Coronary artery (tissue), 2 donors: ENCODE data around the gene PIGQ.

Experiments
- DNase-seq: peaks from one replicate; pipeline ENCODE4 v3.0.0-alpha.2; 2017; ENCODE audit warnings: low spot score
- H3K27ac ChIP-seq, 2 donors: fragments of 200-600 bp; sonication (generic); one replicate each; pipeline ENCODE4 v1.5.1; 2016 to 2019
- H3K4me3 ChIP-seq: fragments of 200-600 bp; sonication (generic); 2 replicates; pipeline ENCODE4 v1.5.1; 2016; ENCODE audit warnings: mild to moderate bottlenecking, moderate library complexity
- TF ChIP-seq, protein P1 (sequence below): fragments of 200-600 bp; sonication (generic); IDR thresholded peaks from one replicate; pipeline ENCODE4 v1.5.1; 2019; ENCODE audit warnings: antibody characterized with exemption

PIGQ gene

DNA sequence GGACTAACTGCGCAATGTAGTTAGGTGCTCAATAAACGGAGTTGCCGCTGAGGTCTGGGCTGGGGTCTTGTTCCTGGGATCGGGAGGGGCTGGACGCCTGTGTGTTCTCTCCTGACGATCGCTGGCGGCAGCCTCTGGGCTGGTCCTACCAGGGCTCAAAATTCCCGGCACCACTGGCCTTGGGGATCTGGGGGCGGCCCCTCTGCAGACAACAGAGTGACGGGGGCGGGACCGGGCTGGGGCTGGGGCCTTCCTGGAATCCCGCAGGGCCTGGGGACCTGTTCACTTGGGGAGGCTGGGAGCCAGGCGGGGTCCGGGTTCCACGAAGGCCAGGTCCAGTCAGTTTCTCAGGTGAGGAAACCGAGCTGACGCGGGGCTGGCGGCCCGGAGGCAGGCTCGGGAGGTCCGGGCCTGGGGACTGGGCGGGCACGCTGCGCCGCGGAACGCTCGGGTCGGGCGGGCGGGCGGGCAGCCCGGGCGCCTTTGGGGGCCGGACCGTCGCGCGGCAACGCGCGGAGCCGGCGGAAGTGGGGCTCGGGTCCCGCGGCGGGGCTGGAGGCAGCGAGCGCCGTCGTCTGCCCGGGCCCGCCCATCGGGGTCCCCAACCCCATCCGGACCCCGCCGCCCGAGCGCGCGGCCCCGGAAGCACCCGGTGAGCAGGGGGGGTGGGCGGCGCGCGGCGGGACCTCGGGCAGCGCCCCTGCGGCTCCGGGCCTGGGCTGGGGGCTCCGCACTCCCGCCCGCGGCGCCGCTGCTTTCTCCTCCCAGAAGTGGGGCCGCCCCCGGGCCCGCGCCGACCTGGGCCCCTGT lies at the start of gene PIGQ:
Gene PIGQ (plus strand): TSS at position 524 of the 810 bp plus-strand sequence. CDS start 4,107 bp downstream, outside the sequence.
- TF ChIP-seq, protein P1, sequence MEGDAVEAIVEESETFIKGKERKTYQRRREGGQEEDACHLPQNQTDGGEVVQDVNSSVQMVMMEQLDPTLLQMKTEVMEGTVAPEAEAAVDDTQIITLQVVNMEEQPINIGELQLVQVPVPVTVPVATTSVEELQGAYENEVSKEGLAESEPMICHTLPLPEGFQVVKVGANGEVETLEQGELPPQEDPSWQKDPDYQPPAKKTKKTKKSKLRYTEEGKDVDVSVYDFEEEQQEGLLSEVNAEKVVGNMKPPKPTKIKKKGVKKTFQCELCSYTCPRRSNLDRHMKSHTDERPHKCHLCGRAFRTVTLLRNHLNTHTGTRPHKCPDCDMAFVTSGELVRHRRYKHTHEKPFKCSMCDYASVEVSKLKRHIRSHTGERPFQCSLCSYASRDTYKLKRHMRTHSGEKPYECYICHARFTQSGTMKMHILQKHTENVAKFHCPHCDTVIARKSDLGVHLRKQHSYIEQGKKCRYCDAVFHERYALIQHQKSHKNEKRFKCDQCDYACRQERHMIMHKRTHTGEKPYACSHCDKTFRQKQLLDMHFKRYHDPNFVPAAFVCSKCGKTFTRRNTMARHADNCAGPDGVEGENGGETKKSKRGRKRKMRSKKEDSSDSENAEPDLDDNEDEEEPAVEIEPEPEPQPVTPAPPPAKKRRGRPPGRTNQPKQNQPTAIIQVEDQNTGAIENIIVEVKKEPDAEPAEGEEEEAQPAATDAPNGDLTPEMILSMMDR, result no peak
- peak within 1 kb of the TSS; percentile 77 to 83 for H3K27ac ChIP-seq
- peak; percentile 83 for DNase-seq
- peak within 1 kb of the TSS; percentile 82 for H3K4me3 ChIP-seq

DNA sequence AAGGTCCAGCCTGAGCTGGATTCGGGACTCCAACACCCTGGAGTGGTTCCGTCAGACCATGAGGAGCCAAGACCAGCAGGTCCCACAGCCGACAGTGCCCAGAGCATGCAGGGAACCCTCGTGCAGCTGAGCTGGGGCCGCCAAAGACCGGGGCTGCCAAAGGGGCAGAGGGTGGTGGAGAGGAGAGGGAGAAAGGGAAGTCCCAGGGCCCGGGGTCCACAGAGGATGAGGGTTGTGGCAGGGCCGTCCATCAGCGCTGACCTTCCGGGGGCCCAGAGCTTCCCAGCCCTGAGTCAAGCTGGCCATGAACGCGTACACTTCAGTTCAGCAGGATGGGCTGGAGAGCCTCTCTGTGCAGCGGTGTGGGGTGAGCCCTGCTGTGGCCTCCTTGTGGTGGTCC lies 48.9 kb upstream of the PIGQ start:
- Histone ChIP-seq H3K27ac (no peak overlapping the region), H3K4me3 (no peak overlapping the region)
- no peak for DNase-seq
- TF ChIP-seq, protein P1, result no peak

DNA sequence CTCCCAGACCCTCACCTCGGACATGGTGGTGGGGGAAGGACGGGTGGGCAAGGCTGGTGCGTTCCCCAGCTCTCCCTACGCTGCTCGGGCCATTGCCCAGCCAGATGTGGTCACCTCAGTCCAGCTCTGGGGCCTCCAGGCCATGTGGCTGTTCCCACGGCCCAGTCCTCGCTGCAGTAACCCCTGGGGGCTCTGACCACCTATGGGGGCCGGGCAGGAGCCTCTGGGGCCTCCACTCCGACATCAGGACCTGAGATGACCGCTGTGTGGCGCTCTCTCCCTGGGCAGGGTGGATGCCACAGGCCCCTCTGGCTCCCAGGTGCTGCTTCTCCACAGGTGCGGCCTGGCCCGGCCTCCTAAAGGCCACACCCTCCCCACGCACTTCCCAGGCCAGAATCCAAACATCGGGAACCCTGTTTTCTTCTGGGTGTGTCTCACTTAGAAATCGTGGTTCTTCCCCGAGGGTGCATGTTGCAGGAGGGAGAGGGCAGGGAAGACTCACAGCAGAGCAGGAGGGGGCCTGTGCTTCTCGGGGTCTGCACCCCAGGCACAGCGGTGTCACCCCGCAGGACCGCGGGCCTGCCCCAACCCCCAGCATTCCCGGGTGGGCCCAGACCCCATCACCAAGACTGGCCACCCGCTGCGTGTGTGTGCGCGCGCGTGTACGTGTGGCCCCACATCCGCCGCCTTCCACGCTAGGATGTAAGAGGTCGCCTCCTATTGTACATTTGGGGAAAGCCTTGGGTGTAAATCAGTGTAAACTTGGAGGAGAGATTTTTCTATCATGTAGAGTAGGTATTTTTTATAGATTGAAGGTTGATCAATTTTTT lies 48.2 kb upstream of the PIGQ start:
- no peak overlapping the region for H3K27ac ChIP-seq
- TF ChIP-seq, protein P1, result no peak
- no peak overlapping the region for H3K4me3 ChIP-seq
- DNase-seq, result no peak

DNA sequence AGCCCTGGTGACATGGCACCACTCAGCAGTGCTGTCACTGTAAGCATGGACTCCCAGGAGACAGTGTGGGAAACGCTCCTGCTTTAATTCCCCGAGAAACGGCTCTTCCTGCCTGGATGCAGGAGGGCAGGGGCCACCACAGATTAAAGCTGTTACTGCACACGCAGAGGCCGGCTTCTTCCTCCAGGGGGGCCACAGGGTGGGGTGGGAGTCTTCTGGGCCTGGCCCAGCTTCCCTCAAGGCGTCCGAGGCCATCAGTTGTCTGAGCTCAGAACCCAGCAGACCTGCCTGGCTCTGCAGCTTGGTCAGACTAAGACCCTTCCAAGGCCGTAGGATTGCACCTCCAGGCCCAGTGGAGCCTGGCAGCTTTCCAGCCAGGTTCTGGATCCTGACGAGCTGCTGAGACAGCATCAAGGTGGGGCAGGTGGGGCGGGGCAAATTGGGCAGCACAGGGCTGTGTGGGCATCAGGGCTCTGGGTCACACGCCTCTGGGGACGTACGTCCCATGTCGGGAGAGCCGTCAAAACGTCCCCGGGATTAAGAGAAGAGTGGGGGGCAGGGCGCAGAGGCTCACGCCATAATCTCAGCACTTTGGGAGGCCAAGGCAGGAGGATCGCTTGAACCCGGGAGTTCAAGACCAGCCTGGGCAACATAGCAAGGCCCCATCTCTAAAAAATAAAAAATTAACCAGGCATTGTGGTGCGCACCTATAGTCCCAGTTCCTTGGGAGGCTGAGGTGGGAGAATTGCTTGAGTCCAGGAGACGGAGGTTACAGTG lies 47.3 kb upstream of the PIGQ start:
- DNase-seq, result no peak
- H3K27ac ChIP-seq, result no peak overlapping the region
- no peak overlapping the region for H3K4me3 ChIP-seq
- TF ChIP-seq, protein P1, result no peak

DNA sequence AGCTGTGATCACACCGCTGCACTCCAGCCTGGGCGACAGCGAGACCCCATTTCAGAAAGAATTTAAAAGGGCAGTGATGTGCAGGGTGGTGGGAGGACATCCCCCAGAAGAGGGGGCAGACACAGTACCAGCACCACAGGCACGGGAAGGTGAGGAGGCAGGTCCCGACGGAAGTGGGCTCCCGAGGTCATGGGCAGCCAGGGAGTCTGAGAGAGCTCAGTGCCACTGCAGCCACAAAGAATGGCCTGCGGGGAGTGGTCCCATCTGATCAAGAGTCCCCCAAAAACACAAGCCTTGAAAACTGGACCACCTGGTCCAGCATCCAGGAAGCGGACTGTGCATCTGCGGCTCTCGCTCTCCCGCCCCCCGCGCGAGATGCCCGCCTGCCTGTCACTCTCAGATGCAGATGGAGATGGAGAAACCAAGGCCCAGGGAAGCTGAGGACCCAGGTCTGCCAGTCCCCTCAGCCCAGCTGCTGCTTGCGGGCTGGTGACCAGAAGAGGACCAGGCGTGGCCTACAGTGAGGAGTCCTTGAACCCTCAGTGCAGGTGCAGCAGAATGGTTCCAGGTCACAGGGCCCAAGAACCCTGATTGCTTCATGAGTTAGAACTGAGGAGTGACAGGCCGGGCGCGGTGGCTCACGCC lies 46.5 kb upstream of the PIGQ start:
- TF ChIP-seq, protein P1, result no peak
- no peak for DNase-seq
- H3K4me3 ChIP-seq, result no peak overlapping the region
- H3K27ac ChIP-seq, result no peak overlapping the region

DNA sequence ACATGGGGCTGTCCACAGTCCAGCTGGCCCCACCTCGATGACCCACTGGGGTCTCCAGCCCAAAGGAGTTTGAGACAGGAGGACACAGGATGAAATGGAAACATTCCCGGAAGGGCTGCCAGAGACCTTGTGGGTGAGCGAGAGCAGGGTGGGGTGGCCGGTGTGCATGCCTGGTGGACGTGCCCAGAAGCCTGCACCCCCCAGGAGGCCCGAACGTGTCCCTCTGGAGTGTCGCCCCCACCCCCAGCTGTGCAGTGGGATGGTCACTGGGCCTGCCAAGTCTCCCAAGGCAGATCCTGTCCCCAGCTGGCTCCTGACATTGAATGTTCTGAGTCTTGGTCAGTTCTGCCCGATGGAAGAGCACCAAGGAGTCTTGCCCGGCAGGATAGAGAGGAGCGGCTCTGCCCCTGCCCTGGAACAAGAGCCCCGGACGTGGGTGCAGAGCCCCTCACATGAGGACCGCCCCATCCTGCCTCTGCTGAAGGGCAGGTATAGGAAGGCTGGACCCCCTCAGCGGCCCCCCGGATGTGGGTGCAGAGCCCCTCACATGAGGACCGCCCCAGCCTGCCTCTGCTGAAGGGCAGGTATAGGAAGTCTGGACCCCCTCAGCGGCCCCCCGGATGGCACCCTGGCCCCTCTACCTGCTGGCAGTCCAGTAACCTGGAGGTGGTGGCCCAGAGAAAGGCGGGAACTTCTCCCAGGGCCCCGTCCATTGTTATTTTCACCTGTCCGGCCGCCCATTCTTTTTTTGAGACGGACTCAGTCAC lies 45.3 kb upstream of the PIGQ start:
- no peak for DNase-seq
- no peak overlapping the region for H3K27ac ChIP-seq

More for the DNA sequence above, 45.3 kb upstream of the PIGQ start:
- TF ChIP-seq, protein P1, result no peak
- H3K4me3 ChIP-seq, result no peak overlapping the region
